SK-N-SH treated with all-trans-retinoic acid at 6 μM for 48 hours (cell line): Measurements from ENCODE around the gene SOX6.

Experiments used
- ATAC-seq: fragments of 200-7000 bp; cut with Tn5 transposase; 3 replicates; pipeline ENCODE4 v1.9.1; 2020; ENCODE audit warnings: mild to moderate bottlenecking, moderate library complexity
- ARNTL ChIP-seq: fragments of 450-650 bp; formaldehyde crosslinking; IDR thresholded peaks from 2 replicates; pipeline ENCODE4 v1.5.0; 2020; ENCODE audit warnings: low read depth, mild to moderate bottlenecking, moderate library complexity, borderline replicate concordance
- BACH2 ChIP-seq: fragments of 250-450 bp; sonication (Bioruptor Pico); IDR thresholded peaks from 2 replicates; pipeline ENCODE4 v1.9.0; 2021; ENCODE audit warnings: mild to moderate bottlenecking, borderline replicate concordance
- CREB5 ChIP-seq: fragments of 250-450 bp; sonication (Bioruptor Pico); IDR thresholded peaks from 2 replicates; pipeline ENCODE4 v1.5.1; 2020; ENCODE audit warnings: low read depth, mild to moderate bottlenecking, moderate library complexity
- CSDC2 ChIP-seq: fragments of 250-450 bp; sonication (Bioruptor Pico); IDR thresholded peaks from 2 replicates; pipeline ENCODE4 v1.5.0; 2020; ENCODE audit warnings: mild to moderate bottlenecking, moderate library complexity
- CSRNP3 ChIP-seq: fragments of 250-450 bp; sonication (Bioruptor Pico); IDR thresholded peaks from 2 replicates; pipeline ENCODE4 v1.5.1; 2021; ENCODE audit warnings: mild to moderate bottlenecking, moderate library complexity
- ESRRG ChIP-seq: fragments of 250-450 bp; sonication (Bioruptor Pico); IDR thresholded peaks from 2 replicates; pipeline ENCODE4 v1.6.1; 2021; ENCODE audit warnings: mild to moderate bottlenecking
- GLIS3 ChIP-seq: fragments of 250-450 bp; sonication (Bioruptor Pico); IDR thresholded peaks from 2 replicates; pipeline ENCODE4 v1.5.0; 2020; ENCODE audit warnings: mild to moderate bottlenecking, moderate library complexity
- ISL1 ChIP-seq: fragments of 250-450 bp; sonication (Bioruptor Pico); IDR thresholded peaks from 2 replicates; pipeline ENCODE4 v2.1.2; 2022; ENCODE audit warnings: mild to moderate bottlenecking, moderate library complexity
- OSR1 ChIP-seq: fragments of 250-450 bp; sonication (Bioruptor Pico); IDR thresholded peaks from 2 replicates; pipeline ENCODE4 v1.8.0; 2022; ENCODE audit warnings: moderate library complexity, mild to moderate bottlenecking, inconsistent platforms
- PATZ1 ChIP-seq: fragments of 250-450 bp; sonication (Bioruptor Pico); IDR thresholded peaks from 2 replicates; pipeline ENCODE4 v1.8.0; 2020; ENCODE audit warnings: mild to moderate bottlenecking, moderate library complexity, borderline replicate concordance
- POU6F1 ChIP-seq: fragments of 250-450 bp; sonication (Bioruptor Pico); IDR thresholded peaks from 2 replicates; pipeline ENCODE4 v1.8.0; 2021; ENCODE audit warnings: low read depth, mild to moderate bottlenecking, moderate library complexity, borderline replicate concordance
- PPARA ChIP-seq: fragments of 250-450 bp; sonication (Bioruptor Pico); IDR thresholded peaks from 2 replicates; pipeline ENCODE4 v1.5.0; 2020; ENCODE audit warnings: mild to moderate bottlenecking, borderline replicate concordance
- RARB ChIP-seq: fragments of 250-450 bp; sonication (Bioruptor Pico); IDR thresholded peaks from 2 replicates; pipeline ENCODE4 v1.8.0; 2021; ENCODE audit warnings: mild to moderate bottlenecking, moderate library complexity
- SNAI2 ChIP-seq: fragments of 250-450 bp; sonication (Bioruptor Pico); IDR thresholded peaks from 2 replicates; pipeline ENCODE4 v1.5.0; 2020; ENCODE audit warnings: mild to moderate bottlenecking, moderate library complexity
- TCF4 ChIP-seq: fragments of 250-450 bp; sonication (Bioruptor Pico); IDR thresholded peaks from 2 replicates; pipeline ENCODE4 v1.8.0; 2021; ENCODE audit warnings: mild to moderate bottlenecking, moderate library complexity, borderline replicate concordance
- TOX ChIP-seq: fragments of 250-450 bp; sonication (Bioruptor Pico); IDR thresholded peaks from 2 replicates; pipeline ENCODE4 v1.8.0; 2021; ENCODE audit warnings: mild to moderate bottlenecking, moderate library complexity, borderline replicate concordance
- TSHZ2 ChIP-seq: fragments of 250-450 bp; sonication (Bioruptor Pico); IDR thresholded peaks from 2 replicates; pipeline ENCODE4 v1.5.0; 2020; ENCODE audit warnings: mild to moderate bottlenecking, moderate library complexity
- ZC3H10 ChIP-seq: fragments of 250-450 bp; sonication (Bioruptor Pico); IDR thresholded peaks from 2 replicates; pipeline ENCODE4 v1.5.1; 2021; ENCODE audit warnings: mild to moderate bottlenecking, moderate library complexity
- ZFP3 ChIP-seq: fragments of 250-450 bp; sonication (Bioruptor Pico); IDR thresholded peaks from 2 replicates; pipeline ENCODE4 v1.5.0; 2020; ENCODE audit warnings: mild to moderate bottlenecking, moderate library complexity
- ZFP30 ChIP-seq: fragments of 450-650 bp; formaldehyde crosslinking; IDR thresholded peaks from 2 replicates; pipeline ENCODE4 v1.5.0; 2022; ENCODE audit warnings: mild to moderate bottlenecking, moderate library complexity
- ZNF565 ChIP-seq: fragments of 450-650 bp; formaldehyde crosslinking; conservative IDR thresholded peaks from 2 replicates; pipeline ENCODE4 v1.5.0; 2020; ENCODE audit warnings: low read depth, mild to moderate bottlenecking, moderate library complexity
- ZNF70 ChIP-seq: fragments of 450-650 bp; formaldehyde crosslinking; IDR thresholded peaks from 2 replicates; pipeline ENCODE4 v1.5.0; 2020; ENCODE audit warnings: mild to moderate bottlenecking, moderate library complexity
- ZNF8 ChIP-seq: fragments of 450-650 bp; formaldehyde crosslinking; IDR thresholded peaks from 2 replicates; pipeline ENCODE4 v1.5.0; 2020; ENCODE audit warnings: mild to moderate bottlenecking, moderate library complexity

SOX6 gene

GRCh38 chr11:16191868-16192240 is 164.5 kb downstream of the SOX6 start:
- TF ChIP-seq CSDC2 (CRISPR knock-in tag) (no peak), ZNF8 (CRISPR knock-in tag) (peak; percentile 30; the same call in 1 of the 2 replicates), ZFP30 (CRISPR knock-in tag) (no peak), CREB5 (CRISPR knock-in tag) (no peak), SNAI2 (CRISPR knock-in tag) (peak; percentile 95), ARNTL (CRISPR knock-in tag) (no peak), OSR1 (CRISPR knock-in tag) (no peak), TCF4 (CRISPR knock-in tag) (peak; percentile 83), ESRRG (CRISPR knock-in tag) (no peak), TOX (CRISPR knock-in tag) (no peak), ZFP3 (CRISPR knock-in tag) (no peak), CSRNP3 (CRISPR knock-in tag) (no peak), ISL1 (CRISPR knock-in tag) (peak; percentile 60), ZC3H10 (CRISPR knock-in tag) (no peak), GLIS3 (CRISPR knock-in tag) (no peak), PPARA (CRISPR knock-in tag) (no peak), POU6F1 (no peak), TSHZ2 (CRISPR knock-in tag) (peak; percentile 73; the same call in 1 of the 2 replicates), BACH2 (CRISPR knock-in tag) (no peak), RARB (CRISPR knock-in tag) (no peak), PATZ1 (CRISPR knock-in tag) (no peak), ZNF70 (CRISPR knock-in tag) (peak; percentile 44; the same call in 1 of the 2 replicates), ZNF565 (no peak)
- ATAC-seq = no peak

- ATAC-seq = peak; percentile 52; the same call in 2 of the 3 replicates
Measured at GRCh38 chr11:16191212-16191867, 165.0 kb downstream of the SOX6 start.

More at GRCh38 chr11:16191212-16191867, 165.0 kb downstream of the SOX6 start:
- TF ChIP-seq ZFP3 (CRISPR knock-in tag) (no peak), GLIS3 (CRISPR knock-in tag) (no peak), SNAI2 (CRISPR knock-in tag) (no peak), TCF4 (CRISPR knock-in tag) (no peak), TOX (CRISPR knock-in tag) (no peak), CREB5 (CRISPR knock-in tag) (no peak), ZNF70 (CRISPR knock-in tag) (no peak), CSRNP3 (CRISPR knock-in tag) (no peak), ZNF565 (no peak), ESRRG (CRISPR knock-in tag) (no peak), ZFP30 (CRISPR knock-in tag) (no peak)
